ENCODE data around the gene ACOT13. TPM values are rescaled to one million over a fixed set of nuclear protein-coding genes. Genes with fewer than 3 reads are reported as not detected.

ACOT13 gene
- total RNA-seq, 4 donors from 2014 or later: 4.8 to 14.7 (median 10.9) TPM

- Histone ChIP-seq H3K36me3 (peaks cover 31% of the 10 kb centered on the region), H3K4me1 (peaks cover 4% of the 10 kb centered on the region), H3K27ac (no peak overlapping the region), H3K4me3 (no peak overlapping the region), H3K27me3 (no peaks in the 10 kb centered on the region), H3K9me3 (no peaks in the 10 kb centered on the region)
- TF ChIP-seq POLR2A (IDR thresholded peaks at IDR 0.05): no peak
- TF ChIP-seq EP300 (IDR thresholded peaks at IDR 0.05): no peak
- no peak for TF ChIP-seq POLR2AphosphoS5 (IDR thresholded peaks at IDR 0.05)
- TF ChIP-seq CTCF (IDR thresholded peaks at IDR 0.05): no peak
- no peak for DNase-seq (ENCODE audit: low spot score in 2 of 2)
- 76% methylated on average over 3 of the region's 3 CpGs for WGBS
These were observed 32.9 kb downstream of the ACOT13 start for GRCh38 chr6:24699521-24700359.

GRCh38 chr6:24702720-24703282 is 35.9 kb downstream of the ACOT13 start:
- Histone ChIP-seq H3K36me3 (peaks cover 61% of the 10 kb centered on the region), H3K9me3 (no peaks in the 10 kb centered on the region), H3K27ac (no peak overlapping the region), H3K4me3 (no peak overlapping the region), H3K4me1 (peaks cover 5% of the 10 kb centered on the region), H3K27me3 (no peaks in the 10 kb centered on the region)
- TF ChIP-seq CTCF (IDR thresholded peaks at IDR 0.05) (no peak), POLR2A (IDR thresholded peaks at IDR 0.05) (no peak), EP300 (IDR thresholded peaks at IDR 0.05) (no peak), POLR2AphosphoS5 (IDR thresholded peaks at IDR 0.05) (no peak)
- no peak for DNase-seq (ENCODE audit: low spot score in 2 of 2)
- 66% methylated on average over 4 of the region's 4 CpGs for WGBS

GRCh38 chr6:24704468-24704867 is 37.6 kb downstream of the ACOT13 start:
- H3K9me3 ChIP-seq: no peaks in the 10 kb centered on the region
- H3K27me3 ChIP-seq: no peaks in the 10 kb centered on the region
- H3K36me3 ChIP-seq: peaks cover 78% of the 10 kb centered on the region
- no peak overlapping the region for H3K27ac ChIP-seq
- no peak for DNase-seq (ENCODE audit: low spot score in 2 of 2)
- TF ChIP-seq POLR2AphosphoS5 (IDR thresholded peaks at IDR 0.05) (no peak), CTCF (IDR thresholded peaks at IDR 0.05) (no peak), EP300 (IDR thresholded peaks at IDR 0.05) (no peak), POLR2A (IDR thresholded peaks at IDR 0.05) (no peak)
- peaks cover 5% of the 10 kb centered on the region for H3K4me1 ChIP-seq
- H3K4me3 ChIP-seq: no peak overlapping the region

- peaks cover 100% of the 10 kb centered on the region for H3K36me3 ChIP-seq
- no peak for TF ChIP-seq EP300 (IDR thresholded peaks at IDR 0.05)
- TF ChIP-seq CTCF (IDR thresholded peaks at IDR 0.05): no peak
- no peak for TF ChIP-seq POLR2A (IDR thresholded peaks at IDR 0.05)
- no peak for TF ChIP-seq POLR2AphosphoS5 (IDR thresholded peaks at IDR 0.05)
- H3K27ac ChIP-seq: no peak overlapping the region
- no peak for DNase-seq (ENCODE audit: low spot score in 2 of 2)
- no peaks in the 10 kb centered on the region for H3K27me3 ChIP-seq
- 66% methylated on average over 3 of the region's 3 CpGs for WGBS
- no peaks in the 10 kb centered on the region for H3K9me3 ChIP-seq
- H3K4me3 ChIP-seq: no peak overlapping the region
- H3K4me1 ChIP-seq: peaks cover 40% of the 10 kb centered on the region
These were observed 41.7 kb downstream of the ACOT13 start for GRCh38 chr6:24708612-24709011.

GRCh38 chr6:24709014-24709711 is 42.3 kb downstream of the ACOT13 start:
- no peak for DNase-seq (ENCODE audit: low spot score in 2 of 2)
- Histone ChIP-seq H3K27me3 (no peaks in the 10 kb centered on the region), H3K4me1 (peaks cover 45% of the 10 kb centered on the region), H3K9me3 (no peaks in the 10 kb centered on the region), H3K27ac (no peak overlapping the region), H3K36me3 (peaks cover 100% of the 10 kb centered on the region), H3K4me3 (no peak overlapping the region)
- TF ChIP-seq POLR2A (IDR thresholded peaks at IDR 0.05): no peak
- no peak for TF ChIP-seq CTCF (IDR thresholded peaks at IDR 0.05)
- TF ChIP-seq POLR2AphosphoS5 (IDR thresholded peaks at IDR 0.05): no peak
- TF ChIP-seq EP300 (IDR thresholded peaks at IDR 0.05): no peak
- 90% methylated on average over 4 of the region's 4 CpGs for WGBS
